Brain pericyte (primary cell): ENCODE data around the gene PLEKHA6.

ENCODE experiments used
- DNase-seq: peaks from one replicate; pipeline ENCODE4 v3.0.0-alpha.2; 2012; ENCODE audit warnings: low read depth, low spot score

Gene PLEKHA6, protein sequence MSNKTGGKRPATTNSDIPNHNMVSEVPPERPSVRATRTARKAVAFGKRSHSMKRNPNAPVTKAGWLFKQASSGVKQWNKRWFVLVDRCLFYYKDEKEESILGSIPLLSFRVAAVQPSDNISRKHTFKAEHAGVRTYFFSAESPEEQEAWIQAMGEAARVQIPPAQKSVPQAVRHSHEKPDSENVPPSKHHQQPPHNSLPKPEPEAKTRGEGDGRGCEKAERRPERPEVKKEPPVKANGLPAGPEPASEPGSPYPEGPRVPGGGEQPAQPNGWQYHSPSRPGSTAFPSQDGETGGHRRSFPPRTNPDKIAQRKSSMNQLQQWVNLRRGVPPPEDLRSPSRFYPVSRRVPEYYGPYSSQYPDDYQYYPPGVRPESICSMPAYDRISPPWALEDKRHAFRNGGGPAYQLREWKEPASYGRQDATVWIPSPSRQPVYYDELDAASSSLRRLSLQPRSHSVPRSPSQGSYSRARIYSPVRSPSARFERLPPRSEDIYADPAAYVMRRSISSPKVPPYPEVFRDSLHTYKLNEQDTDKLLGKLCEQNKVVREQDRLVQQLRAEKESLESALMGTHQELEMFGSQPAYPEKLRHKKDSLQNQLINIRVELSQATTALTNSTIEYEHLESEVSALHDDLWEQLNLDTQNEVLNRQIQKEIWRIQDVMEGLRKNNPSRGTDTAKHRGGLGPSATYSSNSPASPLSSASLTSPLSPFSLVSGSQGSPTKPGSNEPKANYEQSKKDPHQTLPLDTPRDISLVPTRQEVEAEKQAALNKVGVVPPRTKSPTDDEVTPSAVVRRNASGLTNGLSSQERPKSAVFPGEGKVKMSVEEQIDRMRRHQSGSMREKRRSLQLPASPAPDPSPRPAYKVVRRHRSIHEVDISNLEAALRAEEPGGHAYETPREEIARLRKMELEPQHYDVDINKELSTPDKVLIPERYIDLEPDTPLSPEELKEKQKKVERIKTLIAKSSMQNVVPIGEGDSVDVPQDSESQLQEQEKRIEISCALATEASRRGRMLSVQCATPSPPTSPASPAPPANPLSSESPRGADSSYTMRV

DNA sequence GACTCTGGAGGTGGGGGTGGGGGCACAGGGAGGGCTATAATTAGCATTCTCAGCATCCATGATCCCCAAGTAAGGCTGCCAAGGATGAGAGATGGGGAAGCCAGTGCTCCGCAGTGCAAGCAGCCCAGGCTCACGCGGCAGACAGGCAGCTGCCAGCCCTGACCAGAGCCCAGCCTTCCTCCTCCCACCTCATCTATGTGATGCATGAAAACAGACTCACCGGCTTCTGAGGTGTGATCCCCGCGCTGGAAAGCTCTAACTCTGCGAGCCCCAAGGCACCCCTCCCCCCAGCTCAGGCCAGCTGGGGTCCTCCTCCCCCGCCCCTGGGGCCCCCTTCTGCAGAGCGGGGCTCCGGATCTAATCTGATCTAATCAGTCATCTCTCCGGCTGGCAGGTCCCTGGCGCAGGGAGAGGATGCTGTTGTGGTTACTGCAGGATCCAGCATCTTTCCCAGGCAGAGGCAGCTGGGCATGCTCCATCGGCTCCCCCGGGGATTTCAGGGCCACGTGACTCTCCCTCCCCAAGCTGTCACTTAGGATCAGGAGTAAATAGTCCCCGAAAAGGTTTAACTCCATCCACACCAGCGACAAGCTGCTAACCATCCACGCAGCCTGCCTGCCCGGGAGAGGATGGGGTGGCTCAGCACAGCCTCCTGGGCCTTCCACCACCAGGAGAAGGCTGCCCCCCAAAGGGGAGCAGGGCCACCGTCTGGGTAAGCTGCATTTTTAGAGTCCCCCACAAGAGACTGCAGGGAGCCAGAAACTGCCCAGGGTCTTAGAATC is at the start of gene PLEKHA6:
Gene PLEKHA6 (minus strand): TSS at position 456 of the 782 bp plus-strand sequence. CDS start 86,202 bp downstream, outside the sequence.
- DNase-seq, result no peak

- no peak for DNase-seq
These were observed 49.4 kb upstream of the PLEKHA6 start for GRCh38 chr1:204409123-204409522.

DNA sequence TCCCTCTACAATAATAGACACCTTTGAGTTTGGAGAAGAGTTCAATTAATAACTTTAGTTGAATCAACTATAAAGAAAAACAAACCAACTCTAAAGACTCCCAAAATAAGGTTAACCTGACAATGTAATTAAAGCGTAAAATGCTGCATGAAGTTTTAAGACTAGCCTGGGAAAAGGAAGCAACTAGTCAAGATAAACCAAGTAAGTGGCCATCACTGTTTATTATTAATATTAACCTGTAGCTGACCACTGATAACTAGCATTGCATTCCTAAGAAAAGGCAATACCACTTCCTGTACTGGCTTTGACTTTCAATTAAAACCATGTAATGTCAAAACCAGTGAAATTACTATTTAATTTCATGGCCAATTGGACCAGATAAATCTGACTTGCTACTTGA is 48.9 kb upstream of the PLEKHA6 start:
- no peak for DNase-seq

GRCh38 chr1:204408074-204408507 is 48.4 kb upstream of the PLEKHA6 start:
- no peak for DNase-seq

DNA sequence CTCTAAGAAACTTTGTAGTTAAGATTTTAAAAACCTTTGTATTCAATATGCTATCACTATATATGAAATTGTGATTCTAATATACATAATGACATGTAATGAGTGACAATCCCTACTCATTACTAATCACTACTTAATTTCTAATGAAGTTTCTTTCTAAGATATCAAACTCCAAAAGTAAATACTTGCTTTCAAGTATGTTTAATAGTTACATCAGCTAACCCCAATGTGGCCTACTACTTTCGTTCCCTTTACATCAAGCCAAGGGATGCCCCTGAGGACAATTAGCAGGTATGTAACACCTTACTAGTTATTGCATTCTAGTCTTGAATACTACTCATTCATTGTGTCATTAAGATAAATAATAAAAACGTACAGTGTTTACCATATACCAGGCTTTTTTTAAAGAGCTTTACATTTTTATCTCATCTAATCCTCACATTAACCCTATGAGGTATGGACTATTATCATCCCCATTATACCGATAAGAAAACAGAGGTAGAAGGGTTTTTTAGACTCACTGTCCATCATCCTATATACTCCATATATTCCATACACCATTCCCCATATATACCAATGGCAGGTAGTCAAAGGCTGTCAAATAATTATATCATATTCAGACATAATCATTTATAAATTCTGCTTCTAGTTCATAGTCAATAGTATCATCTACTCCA is 47.7 kb upstream of the PLEKHA6 start:
- DNase-seq, result no peak

GRCh38 chr1:204406621-204407020 is 46.9 kb upstream of the PLEKHA6 start:
- DNase-seq, result no peak

DNA sequence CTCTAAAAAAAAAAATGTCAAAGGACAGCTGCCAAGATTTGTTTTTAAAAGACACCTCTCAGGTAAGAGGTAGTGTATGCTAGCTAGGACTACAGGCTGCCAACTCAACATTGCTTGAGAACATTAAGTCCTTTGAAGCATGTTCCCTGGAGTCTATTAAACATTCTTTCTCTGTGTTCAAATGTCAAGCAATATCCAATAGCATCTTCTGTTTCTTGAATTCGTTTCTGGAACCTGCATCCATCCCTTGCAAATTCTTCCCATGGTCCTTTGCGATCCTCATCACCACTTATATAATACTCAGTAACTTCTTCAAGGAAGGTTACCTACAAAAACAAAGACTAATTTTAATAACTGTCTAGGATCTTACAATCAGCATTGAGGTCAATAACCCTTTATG is 46.3 kb upstream of the PLEKHA6 start:
- DNase-seq, result no peak

DNA sequence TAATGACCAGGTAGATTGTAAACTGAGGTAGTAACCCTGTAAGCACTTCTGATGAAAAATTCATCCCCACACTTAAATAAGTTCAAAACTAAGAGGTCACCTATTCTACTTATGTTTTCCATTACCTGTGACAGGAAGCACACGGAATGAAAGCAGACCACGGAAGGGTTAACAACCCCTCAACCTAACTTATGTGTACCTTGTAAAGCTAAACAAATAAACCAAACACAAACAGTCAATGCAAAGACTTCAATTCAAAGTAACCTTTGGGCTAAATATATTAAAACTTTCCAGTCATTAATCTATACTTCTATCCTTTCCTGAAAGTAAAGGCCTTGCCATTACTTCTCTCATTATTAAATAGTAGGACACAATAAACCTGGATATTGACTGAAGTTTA is 44.9 kb upstream of the PLEKHA6 start:
- DNase-seq, result no peak

- DNase-seq, result no peak
These were observed 42.7 kb upstream of the PLEKHA6 start for GRCh38 chr1:204402391-204402790.

- DNase-seq, result no peak
These were observed 42.0 kb upstream of the PLEKHA6 start for GRCh38 chr1:204401730-204402129.

DNA sequence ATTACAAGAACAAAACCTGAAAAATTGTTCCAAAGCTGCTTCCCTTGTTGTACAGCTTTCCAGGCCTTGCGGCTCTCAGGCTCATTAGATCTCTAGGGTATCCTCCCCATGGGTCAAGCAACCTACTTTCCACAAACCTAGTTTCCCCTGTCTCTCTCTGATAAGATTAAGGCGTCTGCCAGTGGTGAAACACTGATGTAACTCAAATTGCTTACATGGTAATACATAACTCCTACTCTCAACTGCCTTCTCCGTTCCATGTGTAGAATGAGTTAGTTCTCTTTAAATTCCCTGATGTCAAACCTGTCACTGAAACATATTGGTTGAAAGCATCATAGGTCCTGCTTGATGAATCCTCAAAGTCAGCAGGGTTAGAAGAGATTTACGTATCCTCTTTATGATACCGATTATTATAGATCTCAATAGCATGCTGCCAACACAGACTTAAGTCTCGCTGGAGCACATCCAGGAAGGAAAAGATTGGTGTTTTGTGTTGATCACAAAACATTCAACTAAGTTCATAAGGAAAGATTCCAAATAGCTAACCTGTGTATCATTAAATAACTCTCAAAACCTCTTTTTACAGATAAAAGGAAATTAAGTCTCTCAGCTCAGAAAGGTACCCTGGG is 41.3 kb upstream of the PLEKHA6 start:
- no peak for DNase-seq

DNA sequence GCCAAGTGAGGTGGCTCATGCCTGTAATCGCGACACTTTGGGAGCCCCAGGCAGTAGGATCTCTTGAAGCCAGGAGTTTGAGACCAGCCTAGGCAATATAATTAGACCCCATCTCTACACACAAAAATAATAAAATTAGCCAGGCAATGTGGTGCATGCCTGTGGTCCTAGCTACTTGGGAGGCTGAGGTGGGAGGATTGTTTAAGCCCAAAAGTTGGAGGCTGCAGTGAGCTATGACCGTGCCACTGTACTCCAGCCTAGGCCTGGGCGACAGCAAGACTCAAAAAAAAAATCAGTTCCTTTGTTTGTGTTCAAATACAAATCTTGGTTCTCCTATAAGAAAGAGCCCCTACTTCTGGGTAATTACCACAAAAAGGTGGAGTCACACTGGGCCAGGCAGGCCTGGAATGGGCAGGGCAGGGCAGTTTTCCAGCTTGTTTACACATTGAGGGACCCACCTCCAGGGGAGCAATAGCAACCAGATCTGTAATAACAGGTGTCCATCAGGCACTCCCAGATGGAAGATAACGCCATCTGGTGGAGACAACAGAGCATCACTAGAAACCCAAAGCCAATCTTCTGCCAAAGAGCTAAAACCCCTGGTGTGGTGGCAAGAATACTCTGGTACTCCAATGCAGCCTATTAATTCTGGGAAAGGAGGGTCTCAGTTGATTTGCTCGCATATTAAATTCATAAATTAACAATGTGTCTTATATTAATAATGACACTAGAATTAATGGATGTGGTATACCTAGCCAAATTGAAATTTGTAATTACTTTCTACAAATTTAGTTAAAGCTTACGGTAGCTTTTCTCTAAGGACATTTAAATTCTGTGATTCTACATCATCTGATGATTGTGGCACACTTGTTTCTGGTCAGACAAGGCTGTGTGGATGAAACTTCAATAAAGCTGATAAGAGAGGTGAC is 38.7 kb upstream of the PLEKHA6 start:
- no peak for DNase-seq

- no peak for DNase-seq
These were observed 36.4 kb upstream of the PLEKHA6 start for GRCh38 chr1:204396015-204396583.

DNA sequence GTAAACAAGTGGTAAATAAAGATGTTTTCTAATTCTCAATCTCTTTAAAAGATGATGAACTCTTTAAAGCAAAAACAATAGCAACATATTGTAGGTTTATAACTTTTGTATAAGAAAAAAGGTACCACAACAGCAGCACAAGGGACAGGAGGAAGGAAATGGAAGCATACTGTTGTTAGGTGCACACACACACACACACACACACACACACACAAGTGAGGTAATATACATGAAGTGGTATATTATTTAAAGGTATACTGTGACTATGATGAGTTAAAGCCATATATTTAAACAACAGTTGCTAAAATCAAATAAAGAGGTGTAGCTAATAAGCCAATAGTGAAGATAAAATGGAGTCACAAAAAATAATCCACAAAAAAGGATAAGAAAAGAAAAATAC is 31.9 kb upstream of the PLEKHA6 start:
- no peak for DNase-seq

GRCh38 chr1:204390751-204391466 is 31.2 kb upstream of the PLEKHA6 start:
- DNase-seq, result no peak

DNA sequence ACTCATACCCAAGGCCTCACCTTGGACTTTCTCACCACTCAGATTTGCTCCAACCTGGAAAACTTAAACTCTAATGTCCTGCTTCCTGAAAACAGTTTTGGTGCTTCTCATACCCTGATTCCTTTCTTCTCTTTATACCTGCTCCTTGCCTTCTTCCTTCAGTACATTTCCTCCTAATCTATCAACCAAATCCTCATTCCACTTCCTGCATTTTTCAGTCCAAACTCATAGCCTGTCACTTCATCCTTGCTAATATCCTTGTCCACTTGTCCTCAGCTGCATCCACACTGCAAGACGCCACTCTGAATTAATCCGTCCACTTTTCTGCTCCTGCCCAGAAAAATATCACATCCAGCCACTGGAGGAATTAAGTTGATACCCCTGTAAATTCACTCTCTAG is 26.0 kb upstream of the PLEKHA6 start:
- no peak for DNase-seq

GRCh38 chr1:204384636-204385352 is 25.1 kb upstream of the PLEKHA6 start:
- DNase-seq, result no peak
